ENCODE results near the gene ACO2.

ACO2 gene

DNA sequence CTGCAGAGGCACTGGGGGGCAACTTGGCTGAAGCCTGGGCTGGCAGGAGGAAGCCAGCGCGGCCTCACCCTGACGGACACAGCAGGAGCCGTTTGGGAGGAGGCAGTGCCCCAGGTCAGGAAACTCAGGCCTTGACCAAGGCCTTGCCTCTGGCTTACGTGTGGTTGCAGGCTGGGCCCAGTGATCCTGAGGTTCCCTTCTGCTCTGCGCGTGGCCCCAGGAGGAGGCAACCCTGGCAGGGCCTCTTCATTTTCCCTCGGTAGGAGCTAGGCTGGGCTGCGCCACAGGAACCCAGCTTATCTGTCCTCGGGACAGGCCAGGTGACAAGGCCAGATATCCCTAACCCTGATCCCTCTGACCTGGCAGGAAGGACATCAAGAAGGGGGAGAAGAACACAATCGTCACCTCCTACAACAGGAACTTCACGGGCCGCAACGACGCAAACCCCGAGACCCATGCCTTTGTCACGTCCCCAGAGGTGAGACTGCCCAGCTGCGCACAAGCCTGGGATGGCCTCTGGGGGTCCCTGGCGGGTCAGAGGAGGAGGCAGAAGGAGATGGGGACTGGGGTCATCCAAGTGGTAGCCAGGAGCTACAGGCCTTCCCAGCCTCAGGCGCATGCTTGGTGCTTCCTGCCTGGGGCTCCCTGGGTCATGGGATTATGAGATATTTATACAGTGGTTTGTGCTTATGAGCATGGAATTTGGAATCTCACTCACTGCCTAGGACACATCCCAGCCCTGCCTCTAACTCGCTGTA lies 54.7 kb downstream of the ACO2 start:
- peak; percentile 68 for DNase-seq (ENCODE audit: low read depth)

DNA sequence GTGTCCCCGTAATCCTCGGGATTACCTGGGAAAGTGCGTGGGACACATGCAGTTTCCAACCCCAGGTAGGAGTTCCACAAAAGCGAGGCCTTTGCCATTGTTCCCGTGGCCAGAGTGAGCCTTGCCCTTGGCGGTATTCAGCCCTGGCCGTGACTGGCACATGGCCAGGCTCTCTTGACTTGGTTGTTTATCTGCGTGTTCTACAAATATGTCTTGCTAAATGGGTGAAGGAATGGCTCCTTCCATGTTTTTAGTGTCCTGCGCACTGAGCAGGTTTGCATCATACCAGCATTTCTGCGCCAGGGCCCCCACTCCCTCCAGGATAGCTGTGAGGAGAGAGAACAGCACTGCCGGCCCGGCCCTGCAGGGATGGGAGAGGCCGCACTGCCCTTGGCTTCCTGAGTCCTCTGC lies 55.3 kb downstream of the ACO2 start:
- DNase-seq (ENCODE audit: low read depth) = no peak

DNA sequence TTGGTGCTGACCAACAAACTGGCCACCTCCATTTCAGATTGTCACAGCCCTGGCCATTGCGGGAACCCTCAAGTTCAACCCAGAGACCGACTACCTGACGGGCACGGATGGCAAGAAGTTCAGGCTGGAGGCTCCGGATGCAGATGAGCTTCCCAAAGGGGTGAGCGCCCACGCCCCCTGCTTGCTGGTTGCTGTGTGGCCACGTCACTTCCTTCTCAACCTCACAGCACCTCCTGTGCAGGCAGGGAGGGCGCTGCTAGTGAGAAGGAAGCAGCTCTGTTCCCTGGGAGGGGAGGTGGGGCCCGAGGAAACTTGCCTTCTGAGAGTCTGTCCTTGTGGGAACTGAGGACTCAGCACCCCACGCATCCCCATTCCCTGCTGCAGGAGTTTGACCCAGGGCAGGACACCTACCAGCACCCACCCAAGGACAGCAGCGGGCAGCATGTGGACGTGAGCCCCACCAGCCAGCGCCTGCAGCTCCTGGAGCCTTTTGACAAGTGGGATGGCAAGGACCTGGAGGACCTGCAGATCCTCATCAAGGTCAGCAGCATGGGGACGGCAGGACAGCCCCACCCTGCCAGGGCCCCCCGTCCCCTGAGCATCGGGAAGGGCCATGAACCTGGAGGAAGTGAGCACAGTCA lies 56.0 kb downstream of the ACO2 start:
- DNase-seq (ENCODE audit: low read depth) = peak; percentile 34

DNA sequence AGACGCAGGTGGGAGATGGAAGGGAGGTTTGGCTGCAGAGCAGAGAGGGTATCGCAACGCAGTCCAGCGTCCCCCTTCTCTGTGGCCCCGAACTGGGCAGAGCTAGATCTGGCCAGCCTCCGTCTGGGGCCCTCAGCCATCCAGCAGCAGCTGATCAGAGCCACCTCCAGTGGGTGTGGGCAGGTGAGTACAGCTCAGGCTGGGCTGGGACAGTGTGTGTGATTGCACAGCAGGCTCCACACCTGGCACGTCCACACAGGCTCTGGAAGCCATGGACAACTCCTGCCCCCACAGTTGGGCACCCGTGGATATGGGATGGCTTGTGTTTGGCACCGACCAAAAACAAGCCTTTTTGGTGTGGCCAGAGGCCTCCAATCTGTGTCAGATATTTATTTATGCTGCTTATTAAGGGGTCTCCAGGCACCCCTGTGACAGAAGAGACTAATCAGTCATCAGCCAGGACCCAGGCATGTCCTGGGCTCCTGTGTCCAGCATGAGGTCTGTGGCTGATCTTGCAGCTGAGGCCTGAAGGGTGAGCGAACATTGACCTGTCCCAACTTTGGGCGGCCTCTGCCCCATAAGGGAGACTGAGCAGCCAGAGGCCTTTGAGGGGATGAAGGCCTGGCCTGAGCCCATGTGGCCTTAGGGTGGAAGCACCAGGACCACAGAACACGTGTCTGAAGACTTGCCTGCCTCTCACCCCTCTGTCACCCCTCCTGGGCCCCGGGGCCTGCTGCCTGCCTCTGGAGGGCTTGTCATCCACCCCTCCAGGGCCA lies 56.7 kb downstream of the ACO2 start:
- no peak for DNase-seq (ENCODE audit: low read depth)

DNA sequence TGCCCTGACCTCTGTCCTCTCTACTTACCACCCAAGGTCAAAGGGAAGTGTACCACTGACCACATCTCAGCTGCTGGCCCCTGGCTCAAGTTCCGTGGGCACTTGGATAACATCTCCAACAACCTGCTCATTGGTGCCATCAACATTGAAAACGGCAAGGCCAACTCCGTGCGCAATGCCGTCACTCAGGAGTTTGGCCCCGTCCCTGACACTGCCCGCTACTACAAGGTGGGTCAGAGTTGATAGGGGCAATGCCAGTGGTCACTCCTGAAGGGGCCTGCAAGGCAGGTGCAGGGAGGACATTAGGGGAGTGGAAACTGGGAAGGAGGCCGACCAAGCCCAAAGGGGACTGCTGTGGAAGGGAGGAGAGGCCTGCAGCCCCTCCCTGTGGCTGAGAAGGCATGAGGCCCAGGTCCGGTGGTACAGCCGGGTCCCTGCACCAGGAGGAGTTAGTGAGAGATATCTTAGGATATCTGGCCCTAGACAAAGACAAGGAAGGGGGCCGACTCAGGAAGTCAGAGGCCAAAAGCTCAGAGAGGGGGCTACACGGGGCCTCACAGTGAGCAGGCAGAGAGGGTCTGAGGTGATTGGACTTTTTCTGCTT lies 57.4 kb downstream of the ACO2 start:
- no peak for DNase-seq (ENCODE audit: low read depth)

DNA sequence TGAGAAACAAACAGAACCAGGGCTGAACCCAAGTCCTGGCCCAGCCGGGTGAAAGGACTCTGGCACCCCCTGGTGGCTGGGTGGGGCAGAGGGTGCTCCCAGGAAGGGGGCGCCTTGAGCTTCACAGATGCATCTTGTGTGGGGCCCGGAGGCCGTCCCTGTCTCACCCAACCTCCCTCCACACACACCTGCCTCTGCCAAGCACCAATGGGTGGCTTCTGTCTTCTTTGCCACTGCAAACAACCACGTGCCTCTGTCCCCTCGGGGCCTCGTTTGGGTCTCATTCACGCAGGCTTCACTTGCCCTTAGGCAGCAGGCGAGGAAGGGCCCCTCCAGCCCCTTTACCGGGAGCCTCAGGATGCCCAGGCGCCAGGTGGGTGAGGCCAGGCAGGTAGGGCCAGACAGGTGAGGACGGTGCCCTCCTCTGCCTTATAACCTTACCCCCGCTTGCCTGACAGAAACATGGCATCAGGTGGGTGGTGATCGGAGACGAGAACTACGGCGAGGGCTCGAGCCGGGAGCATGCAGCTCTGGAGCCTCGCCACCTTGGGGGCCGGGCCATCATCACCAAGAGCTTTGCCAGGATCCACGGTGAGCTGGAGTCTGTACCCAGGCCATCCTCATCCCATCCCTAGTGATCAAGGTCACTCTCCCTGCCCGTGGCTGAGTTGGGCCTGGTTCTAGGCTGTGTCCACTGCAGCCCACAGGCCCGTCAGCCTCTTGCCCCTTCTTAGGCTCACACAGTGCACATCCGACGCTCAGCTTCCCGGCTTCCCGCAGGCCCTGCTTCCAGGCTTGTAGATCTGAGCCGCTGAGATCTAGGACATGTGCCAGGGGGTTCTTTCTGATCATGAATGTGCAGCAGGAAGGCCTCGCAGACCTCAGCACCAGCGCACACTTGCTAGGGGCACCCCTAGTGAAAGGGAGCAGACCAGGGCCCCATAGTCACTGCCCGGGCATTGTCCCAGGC lies 58.2 kb downstream of the ACO2 start:
- DNase-seq (ENCODE audit: low read depth) = peak; percentile 49

DNA sequence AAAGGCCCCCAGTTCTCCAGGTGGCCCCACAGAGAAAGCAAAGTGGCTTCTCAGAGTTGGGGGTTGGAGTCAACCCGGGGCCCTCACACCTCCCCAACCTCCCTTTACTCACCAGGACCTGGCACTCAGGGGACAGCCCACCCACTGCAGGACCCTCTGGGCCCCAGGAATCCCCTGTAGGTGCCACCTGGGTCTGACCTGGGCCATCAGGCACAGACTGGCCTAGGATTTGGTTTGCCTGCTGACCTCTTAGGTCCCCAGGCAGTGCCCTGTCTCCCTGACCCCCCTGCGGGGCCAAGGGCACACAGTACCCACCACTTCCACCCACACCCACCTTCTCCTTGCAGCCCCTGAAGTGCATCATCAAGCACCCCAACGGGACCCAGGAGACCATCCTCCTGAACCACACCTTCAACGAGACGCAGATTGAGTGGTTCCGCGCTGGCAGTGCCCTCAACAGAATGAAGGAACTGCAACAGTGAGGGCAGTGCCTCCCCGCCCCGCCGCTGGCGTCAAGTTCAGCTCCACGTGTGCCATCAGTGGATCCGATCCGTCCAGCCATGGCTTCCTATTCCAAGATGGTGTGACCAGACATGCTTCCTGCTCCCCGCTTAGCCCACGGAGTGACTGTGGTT lies 59.3 kb downstream of the ACO2 start:
- no peak for DNase-seq (ENCODE audit: low read depth)

DNA sequence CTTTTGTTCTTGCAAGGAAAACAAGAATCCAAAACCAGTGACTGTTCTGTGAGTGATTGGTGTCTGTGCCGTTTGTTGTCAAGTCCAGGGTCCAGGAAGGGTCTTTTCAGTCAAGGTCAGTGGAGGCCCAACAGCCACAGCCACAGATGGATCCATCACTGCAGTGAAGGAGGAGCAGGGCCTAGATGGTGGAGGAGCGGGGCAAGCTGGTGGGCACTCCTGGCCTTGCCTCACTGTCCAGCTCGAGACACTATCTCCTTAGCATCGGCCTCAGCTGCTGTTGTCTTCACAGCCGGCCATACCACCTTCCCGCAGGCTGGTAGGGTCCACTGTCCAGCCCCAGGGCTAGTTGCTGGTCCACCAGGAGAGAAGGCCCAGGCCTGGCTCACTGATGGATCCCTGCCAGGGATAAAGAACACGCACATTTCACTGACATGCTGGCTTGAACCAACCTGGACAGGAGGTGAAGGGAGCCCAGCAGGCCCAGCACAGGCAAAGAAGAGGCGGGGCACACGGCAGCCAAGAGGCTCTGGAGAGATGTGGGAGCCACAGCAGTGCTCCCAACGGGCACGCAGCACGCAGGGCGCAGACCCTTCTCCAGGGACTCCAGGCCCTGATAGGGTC lies 60.1 kb downstream of the ACO2 start:
- no peak for DNase-seq (ENCODE audit: low read depth)

DNA sequence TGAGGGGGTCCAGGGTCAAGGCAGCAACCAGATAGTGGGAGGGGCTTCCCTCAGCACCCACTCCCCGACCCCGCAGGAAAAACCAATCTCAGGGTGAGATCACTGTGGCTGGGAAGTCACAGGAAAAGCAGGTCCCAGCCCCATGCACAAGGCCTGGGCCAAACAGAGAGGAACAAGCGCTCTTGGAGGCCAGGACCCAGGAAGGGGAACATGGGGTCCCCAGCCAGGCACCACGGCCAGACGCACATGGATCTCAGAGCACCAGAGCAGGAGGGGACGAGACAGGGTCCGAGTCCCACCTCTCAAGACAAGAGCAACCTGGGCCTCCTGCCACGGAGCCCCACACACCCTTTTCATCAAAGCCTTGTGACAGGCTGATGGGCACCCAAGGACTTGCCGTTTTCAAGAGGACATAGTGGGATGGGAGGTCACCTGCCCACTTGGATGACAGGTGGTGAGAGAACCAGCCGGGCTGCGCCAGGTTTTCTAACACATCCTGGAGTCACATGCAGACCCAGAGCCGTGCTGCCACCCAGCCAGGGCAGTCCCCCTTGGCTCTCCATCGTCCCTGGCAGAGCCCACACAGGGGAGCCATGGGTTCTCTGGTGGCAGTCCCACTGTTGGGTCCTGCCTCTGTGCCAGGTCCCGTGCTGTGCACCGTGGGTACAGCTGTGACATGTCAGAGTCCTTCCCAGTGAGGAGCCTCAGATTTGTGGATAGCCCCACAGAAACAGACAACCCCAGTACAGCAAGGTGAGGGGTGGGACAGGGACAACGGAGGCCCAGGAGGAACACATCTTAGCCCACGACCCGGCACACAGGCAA lies 62.2 kb downstream of the ACO2 start:
- no peak for DNase-seq (ENCODE audit: low read depth)

DNA sequence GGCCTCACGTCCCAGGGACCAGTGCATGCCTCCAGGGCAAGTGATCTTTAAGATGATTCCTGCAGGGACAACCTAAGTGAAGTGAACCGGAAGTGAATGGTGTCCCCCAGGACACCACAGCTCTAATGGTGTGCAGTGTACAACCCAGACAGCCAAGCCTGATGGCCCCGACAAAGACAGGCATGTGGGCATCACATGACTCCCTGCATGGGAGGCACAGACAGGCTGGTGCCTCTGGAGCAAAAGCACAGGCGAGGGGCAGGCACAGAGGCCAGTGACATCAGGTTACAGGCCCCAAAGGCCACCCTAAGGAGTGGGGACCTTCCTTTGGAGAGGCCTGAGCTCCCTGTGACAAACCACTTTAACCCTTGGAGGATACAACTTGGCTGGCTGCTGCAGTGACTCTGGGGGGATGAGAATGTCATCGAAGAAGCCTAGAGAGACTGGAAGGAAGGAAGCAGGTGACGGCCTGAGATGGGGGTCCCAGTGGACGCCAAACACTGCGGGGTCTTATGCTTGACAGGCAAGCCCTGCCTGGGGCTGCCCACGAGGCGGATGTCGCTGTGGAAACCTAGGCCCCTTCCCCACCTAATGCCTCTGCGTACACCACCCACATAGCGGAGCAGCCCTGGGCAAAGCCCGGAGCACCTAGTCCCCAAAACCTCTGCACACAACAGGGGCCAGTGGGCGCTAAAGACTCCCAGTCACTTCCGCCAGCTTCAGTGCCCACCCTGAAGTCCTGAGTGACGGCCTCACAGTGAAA lies 63.0 kb downstream of the ACO2 start:
- DNase-seq (ENCODE audit: low read depth) = no peak

DNA sequence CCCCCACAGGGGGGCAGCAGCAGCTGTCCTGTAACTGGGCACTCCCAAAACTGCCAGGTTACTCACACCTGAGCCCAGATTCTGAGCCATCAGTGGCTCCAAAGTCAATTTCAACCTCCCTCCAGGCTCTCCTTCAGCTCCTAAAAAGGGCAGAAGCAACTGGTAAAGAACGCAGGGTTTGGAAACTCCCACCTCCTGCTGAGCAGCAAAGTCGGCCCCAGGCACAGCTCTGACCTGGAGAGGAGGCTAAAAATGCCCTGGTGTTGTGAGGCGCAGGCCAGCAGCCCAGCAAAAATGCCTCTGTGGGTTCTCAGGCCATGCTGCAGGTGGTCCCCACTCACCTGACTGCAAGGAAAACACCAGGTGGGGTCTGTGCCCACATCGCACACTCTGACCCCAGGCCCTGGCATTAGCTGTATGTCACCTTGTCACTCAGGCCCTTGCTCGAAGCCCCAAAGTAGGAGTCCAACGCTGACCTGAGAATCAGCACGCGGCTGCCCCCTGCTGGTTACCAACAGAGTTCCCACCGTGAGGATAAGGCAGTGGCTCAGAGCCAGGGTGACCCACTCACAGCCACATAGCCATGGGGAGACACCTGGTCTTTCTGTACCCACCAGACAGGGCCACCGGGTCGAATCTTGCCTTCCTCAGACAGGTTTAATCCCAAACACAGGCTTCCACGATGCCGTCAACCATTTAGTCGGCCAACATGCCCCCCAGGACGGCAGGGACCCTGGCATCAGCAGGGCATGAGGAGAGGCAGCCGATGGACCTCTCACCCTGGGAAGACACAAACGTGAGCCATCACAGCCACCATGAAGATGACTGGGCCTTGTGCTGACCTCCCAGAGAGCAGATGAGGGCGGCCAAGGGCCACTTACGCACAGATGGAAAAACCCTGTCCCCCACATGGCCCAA lies 64.2 kb downstream of the ACO2 start:
- peak; percentile 70 for DNase-seq (ENCODE audit: low read depth)

DNA sequence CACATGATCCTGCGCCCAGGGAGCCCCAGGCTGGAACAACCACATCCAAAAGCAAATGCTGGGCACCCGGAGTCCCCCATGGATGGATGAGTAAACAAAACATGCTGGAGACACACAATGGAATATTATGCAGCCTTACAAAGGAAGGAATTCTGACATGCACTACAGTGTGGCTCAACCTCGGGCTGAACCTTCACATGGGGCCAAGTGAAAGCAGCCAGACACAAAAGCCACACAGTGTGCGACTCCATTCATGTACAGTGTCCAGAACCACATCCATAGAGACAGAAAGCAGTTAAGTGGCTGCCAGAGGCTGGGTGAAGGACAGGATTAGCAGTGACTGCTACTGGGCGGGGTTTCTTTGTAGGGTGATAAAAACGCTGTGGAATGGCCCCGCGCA lies 65.3 kb downstream of the ACO2 start:
- DNase-seq (ENCODE audit: low read depth) = no peak

DNA sequence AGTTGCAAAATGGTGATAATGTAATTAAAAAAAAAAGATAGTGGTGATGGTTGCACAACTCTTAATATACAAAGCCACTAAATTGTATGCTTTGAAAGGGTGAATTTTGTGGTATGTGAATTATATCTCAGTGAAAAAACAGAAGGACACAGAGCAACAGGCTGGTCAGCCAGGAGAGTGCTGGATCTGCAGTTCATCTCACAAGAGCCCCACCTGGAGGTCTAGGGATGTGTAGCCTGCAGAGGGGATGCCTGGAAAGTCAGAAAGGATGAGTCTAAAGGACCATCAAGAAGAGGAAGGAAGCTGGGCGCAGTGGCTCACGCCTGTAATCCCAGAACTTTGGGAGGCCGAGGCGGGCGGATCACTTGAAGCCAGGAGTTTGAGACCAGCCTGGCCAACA lies 66.3 kb downstream of the ACO2 start:
- DNase-seq (ENCODE audit: low read depth) = peak; percentile 59

DNA sequence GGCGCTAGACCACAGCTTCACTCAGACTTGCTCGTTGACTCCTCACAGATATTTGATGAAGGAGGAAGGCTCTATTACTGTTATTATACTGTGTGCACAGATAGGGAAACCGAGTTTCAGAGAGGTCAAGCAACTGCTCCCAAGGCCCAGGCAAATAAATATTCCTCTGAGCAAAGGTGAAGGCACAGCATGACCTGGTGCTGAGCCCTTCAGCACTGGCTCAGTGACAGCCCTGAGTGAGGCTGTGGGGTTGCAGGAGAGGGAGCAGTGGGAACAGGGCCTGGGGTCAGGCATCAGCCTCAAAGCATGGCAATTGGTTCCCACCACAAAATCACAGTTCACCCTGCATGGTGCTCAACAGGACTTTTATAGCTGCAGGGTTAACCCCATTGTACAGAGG lies 68.3 kb downstream of the ACO2 start:
- no peak for DNase-seq (ENCODE audit: low read depth)

DNA sequence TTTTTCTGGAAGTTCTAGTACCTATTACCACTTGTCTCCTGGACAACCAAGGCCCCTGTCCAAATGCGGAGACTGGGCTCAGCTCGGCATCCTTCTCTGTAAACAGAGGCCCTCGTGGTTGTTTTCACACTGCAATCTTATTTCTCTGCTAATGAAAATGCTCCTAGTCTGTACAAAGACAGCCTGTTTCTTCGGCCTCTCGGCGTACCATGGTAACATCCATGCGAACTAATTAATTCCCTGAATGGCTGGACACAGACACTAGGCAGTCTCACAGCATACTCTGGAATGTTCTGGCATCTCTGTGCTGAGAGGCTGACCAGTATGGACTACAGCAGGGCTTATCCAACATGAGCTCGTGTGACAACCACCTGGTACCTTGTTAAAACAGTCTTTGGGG lies 69.7 kb downstream of the ACO2 start:
- DNase-seq (ENCODE audit: low read depth) = no peak

DNA sequence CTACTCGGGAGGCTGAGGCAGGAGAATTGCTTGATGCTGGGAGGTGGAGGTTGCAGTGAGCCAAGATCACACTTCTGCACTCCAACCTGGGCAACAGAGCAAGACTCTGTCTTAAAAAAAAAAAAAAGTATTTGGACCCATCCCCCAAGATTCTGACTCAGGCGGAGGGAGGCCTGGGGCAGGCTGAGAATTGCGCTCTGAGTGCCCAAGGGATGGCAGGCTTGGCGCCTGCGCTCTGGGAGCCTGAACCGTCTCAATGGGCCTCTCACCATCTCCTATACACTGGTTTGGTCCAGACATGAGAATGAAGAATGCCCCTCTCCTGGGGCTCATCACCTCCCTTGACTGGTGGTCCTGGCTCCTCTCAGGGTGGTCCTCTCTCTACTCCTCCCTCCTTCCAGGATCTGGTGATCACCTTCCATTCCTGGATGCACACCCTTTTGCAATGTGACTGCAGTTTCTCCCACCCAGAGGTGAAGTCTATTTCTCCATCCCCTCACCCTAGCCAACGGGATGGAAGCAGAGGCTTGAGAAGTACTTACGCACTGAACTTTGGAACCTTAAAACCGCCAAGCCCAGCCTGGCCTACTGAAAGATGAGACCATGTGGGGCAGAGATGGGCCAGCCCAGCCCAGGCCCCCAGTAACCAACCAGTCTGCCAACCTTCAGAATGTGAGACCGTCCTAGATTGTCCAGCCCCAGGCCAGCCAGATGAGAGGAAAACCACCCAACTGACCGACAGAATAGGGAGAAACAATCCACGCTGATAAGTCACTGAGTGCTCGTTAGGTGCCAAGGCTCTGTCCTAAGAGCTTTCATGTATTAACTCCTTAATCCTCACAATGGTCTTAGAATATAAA lies 70.5 kb downstream of the ACO2 start:
- no peak for DNase-seq (ENCODE audit: low read depth)

DNA sequence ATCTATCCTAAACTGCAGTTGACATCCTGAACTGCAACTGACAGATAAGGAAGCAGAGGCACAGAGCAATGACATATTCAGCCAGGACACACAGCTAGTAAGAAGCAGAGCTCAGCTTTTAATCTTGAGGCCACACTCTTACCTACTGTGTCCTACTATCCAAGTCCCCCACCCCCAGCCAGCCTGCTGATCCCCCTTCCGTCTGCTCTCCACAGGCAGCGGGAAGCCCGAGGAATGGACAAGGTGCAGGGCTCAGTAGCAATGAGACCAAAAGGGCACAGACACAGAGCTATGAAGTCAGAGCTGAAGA lies 71.0 kb downstream of the ACO2 start:
- no peak for DNase-seq (ENCODE audit: low read depth)

All from ELR (cell line).